Right kidney (tissue), 1 donor: Measurements from ENCODE around the gene ST6GAL1.

ENCODE experiments used
- DNase-seq: peaks from one replicate; pipeline ENCODE4 v3.0.0-alpha.2; 2016

Gene ST6GAL1

DNA sequence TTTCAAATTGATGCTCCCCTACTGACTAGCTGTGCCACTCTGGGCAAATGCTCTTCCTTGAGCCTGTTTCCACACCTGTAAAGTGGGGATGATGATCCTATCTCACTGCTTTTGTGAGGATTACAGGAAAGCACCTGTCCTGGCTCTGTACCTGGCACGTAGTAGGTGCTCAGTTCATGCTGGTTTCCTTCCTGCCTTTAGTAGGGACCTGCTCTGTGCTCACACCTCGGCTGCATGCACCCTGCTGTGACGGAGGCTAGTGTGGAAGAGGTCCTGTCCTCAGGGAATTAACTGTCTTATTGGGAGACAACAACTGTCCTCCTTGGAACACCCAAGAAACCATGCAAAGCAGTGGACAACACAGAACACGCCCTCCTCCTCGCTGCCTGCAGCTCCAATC lies 147.2 kb downstream of the ST6GAL1 start:
- DNase-seq, result no peak

DNA sequence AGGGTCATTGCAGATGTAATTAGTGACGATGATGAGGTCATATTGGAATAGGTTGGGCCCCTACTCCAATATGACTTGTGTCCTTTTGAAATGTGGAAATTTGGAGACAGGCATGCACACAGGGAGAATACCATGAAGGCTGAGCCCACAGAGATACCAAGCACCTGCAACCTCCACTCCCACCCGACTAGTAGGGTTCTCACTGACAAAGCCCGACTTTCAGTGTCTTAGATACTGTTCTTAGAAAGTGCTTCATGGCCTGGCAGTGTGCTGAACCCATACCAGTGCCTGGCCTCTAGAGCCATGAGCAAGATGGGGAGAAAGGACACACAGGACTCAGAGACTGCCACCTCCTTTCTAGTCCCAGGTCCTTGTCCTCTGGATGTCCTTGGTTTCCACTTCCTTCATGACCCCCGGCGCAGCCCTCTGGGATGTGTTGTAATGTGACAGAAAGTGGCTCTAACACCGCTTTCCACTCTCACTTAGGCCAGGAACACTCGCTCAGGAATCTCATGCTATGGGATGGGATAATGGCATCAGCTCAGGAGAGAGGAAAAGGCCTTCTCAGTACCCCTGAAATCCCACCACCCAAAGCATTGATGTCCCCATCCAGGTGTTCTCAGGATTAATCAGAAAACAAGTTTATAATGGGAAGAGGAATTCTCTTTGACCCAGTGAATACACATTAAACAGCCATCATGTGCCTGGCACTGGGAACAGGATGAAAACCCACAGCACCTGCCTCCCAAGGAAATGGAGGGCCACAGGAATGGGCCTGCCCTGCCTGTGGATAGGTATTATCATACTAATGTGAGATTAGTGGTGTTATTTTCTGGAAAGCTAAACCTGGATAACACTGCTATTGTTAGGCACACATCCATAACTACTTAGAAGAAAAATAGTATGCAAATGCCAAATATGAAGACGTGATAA lies 149.0 kb downstream of the ST6GAL1 start:
- DNase-seq, result no peak

- DNase-seq, result no peak
Observed at GRCh38 chr3:187080799-187081450, 150.6 kb downstream of the ST6GAL1 start.

DNA sequence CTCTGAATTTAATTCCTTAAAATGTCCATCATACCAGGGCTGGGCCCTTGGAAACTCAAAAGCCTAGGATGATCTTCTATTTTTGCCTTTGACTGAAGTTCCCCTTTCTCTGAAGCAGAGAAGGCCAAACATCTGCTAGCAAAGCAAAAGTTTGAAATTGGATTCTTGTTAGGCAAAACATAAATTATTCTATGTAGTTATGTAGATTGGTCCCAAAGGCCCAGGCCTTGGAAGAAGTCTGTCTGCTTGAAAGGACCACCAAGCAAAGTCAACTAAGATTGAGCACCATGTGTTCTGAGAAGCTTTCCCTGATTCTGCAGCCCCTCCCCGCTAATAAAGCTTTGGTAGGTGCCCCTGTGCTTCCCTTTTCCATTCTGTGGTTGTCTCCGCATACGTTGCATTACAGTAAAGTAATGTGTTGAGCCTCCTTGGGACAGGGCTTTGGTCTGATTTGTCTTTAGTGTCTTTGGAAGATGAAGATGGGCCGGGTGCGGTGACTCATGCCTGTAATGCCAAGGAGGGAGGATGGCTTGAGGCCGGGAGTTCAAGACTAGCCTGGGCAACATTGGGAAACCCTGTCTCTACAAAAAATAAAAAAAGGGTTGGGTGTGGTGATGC lies 152.5 kb downstream of the ST6GAL1 start:
- DNase-seq, result no peak

GRCh38 chr3:187084126-187084525 lies 153.8 kb downstream of the ST6GAL1 start:
- DNase-seq, result no peak

DNA sequence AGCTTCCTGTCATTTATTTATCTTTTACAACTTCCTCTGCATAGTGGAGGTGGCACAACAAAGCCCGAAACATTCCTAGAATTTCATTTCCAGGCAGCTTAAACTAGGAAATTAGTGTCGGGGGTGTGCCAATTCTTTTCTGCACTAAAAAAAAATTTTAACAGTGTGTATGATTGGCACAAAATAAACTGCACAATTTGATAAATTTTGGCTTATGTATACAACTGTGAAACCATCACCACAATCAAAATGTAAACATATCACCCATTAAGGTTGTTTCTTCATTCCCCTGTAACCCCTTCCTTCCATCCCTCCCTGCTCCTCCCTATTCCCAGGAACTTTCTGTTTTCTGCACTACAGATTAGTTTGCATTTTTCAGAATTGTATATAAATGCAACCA lies 154.3 kb downstream of the ST6GAL1 start:
- no peak for DNase-seq

- no peak for DNase-seq
Observed at GRCh38 chr3:187085021-187085666, 154.8 kb downstream of the ST6GAL1 start.

DNA sequence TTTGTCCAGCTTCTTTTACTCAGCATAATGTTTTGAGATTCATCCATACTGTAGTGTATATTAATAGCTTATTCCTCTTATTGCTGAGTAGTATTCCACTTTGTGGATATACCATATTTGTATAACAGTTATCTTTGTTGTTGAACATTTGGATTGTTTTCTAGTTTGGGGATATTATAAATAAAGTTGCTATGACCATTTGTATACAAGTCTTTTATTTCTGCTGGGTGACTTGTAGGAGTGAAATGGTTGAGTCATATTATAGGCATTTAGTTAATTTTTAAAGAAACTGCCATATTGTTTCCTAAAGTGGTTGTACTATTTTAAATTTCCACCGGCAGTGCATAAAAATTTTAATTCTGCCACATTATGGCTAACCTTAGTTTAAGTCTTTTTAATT lies 155.6 kb downstream of the ST6GAL1 start:
- no peak for DNase-seq

- no peak for DNase-seq
Observed at GRCh38 chr3:187086831-187087230, 156.5 kb downstream of the ST6GAL1 start.

DNA sequence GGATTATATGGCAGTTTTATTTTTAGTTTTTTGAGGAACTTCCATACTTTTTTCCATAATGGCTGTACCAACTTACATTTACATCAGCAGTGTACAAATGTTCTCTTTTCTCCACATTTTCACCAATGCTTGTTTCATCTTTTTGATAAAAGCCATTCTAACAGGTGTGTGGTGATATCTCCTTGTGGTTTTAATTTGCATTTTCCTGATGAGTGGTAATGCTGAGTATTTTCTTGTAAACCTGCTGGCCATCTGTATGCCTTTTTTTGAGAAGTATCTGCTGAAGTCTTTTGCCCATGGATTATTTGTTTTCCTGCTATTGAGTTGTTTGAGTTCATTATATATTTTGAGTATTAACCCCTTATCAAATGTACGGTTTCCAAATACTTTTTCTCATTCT lies 158.4 kb downstream of the ST6GAL1 start:
- no peak for DNase-seq

GRCh38 chr3:187093320-187093719 lies 163.0 kb downstream of the ST6GAL1 start:
- no peak for DNase-seq

DNA sequence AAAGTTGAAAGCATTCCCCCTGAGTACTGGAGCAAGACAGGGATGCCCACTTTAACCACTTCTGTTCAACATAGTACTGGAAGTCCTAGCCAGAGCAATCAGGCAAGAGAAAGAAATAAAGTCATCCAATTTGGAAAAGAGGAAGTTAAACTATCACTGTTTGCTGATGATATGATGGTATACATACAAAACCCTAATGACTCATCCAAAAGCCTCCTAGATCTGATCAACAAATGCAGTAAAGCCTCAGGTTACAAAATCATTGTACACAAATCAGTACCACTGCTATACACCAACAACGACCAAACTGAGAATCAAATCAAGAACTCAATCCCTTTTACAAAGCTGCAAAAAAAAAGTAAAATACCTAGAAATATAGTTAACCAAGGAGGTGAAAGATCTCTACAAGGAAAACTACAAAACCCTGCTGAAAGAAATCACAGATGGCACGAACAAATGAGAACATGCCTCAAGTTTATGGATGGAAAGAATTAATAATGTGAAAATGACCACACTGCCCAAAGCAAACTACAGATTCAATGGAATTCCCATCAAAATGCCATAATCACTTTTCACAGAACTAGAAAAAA lies 168.7 kb downstream of the ST6GAL1 start:
- no peak for DNase-seq

DNA sequence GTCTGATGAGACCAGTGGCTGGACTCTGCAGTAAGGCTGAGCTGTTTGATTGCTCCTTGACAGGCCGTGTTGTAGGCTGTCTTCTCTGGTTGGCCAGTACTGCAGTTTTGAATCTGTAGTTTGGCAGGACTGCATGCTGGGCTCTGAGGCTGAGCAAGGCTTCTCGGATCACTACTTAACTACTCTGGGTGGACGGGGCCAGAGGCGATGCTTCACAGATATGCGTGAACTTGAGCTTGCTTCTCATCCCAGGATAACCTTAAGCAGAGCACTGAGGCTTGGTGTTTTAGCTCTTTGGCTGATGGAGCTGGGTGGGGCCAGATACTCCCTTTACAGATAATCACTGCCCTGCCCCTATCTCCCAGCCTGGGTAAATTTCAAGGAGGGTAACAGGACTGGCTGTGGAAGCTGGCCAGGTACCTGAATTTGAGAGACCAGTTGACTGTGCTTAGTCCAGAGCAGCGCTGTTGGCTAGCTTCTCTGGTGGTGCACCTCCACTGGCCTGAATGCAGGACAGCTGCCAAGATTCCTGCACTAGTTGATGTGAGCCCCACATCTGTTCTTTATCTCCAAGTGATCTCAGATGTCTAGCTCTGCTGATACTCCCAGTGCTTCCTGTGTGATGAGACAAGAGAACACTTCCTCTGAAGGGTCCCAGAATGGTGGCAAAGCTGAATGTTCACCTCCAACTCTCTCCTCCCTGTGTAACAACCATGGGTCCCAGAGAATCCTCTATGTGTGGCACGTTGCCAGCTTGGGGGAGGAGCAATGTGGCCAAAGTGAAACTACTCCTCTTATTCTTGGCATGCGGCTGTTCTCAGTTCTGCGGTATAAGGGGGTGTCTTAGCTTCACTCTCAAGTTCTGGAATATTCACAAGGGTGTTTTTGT lies 171.1 kb downstream of the ST6GAL1 start:
- peak; percentile 47 for DNase-seq

DNA sequence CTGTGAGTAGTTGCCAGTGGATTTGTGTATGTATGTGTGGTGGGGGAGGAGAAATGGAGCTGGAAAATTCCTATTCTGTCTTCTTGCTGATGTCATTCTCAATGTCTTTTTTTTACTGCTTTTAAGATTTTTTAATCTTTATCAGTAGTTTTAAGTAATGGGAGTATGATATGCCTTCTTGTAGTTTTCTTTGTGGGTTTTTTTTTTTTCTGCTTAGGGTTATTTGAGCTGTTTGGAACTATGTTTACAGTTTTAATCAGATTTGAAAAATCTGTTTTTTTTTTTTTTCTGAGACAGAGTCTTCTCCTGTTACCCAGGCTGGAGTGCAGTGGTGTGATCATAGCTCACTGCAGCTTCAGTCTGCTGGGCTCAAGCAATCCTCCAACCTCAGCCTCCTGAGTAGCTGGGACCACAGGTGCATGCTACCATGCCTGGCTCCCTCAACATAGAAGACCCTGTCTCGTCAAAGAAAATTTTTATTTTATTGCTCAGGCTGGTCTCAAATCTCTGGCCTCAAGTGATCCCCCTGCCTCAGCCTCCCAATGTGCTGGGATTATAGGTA lies 171.8 kb downstream of the ST6GAL1 start:
- no peak for DNase-seq

DNA sequence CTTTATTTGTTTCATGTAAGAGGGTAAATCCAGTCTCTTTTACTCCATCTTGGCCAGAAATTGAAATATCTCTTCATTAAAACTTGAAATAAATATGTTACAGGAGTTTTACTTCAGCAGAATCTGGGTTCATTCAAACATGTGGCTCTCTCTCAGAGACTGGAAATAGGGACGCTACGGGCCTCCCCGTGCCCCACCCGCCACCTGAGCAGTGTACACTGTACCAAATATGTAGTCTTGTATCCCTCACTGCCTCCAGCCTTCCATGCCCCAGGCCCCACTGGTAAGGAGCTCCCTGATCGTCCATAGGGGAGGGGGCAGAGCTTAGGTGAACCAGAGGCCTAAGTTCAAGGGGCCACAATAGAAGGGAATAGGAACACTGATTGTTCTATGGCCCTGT lies 172.9 kb downstream of the ST6GAL1 start:
- no peak for DNase-seq

- DNase-seq, result no peak
Observed at GRCh38 chr3:187104342-187104741, 174.0 kb downstream of the ST6GAL1 start.

GRCh38 chr3:187104933-187105332 lies 174.6 kb downstream of the ST6GAL1 start:
- DNase-seq, result no peak

GRCh38 chr3:187105700-187106099 lies 175.4 kb downstream of the ST6GAL1 start:
- DNase-seq, result no peak

- no peak for DNase-seq
Observed at GRCh38 chr3:187107989-187108388, 177.7 kb downstream of the ST6GAL1 start.

- no peak for DNase-seq
Observed at GRCh38 chr3:187110156-187110555, 179.8 kb downstream of the ST6GAL1 start.
